Measurements from ENCODE around the gene SMIM35. TPM values are rescaled to one million over a fixed set of nuclear protein-coding genes. Genes with fewer than 3 reads are reported as not detected.

The SMIM35 gene
- total RNA-seq, 1 donor from 2014 or later = not detected

DNA sequence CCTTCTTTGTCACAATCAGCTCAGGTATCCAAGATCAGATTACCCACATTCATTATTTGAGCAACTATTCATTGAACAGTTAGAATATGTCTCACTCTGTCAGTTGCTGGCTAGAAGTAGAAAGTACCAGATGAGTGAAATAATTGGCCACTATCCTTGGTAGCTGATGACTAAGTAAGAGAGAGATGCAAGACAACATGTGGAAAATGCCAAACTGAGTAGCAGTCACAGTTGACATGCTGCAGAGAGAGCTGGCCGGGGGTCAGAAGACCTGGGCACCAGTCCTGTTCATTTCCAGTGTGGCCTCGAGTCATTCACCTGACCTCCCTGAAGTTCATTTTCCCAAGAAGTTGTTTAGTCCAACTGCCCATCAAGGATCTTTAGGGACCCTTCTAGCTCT lies 22.5 kb upstream of the SMIM35 start:
- peak; percentile 72 for DNase-seq (ENCODE audit: low read depth)

DNA sequence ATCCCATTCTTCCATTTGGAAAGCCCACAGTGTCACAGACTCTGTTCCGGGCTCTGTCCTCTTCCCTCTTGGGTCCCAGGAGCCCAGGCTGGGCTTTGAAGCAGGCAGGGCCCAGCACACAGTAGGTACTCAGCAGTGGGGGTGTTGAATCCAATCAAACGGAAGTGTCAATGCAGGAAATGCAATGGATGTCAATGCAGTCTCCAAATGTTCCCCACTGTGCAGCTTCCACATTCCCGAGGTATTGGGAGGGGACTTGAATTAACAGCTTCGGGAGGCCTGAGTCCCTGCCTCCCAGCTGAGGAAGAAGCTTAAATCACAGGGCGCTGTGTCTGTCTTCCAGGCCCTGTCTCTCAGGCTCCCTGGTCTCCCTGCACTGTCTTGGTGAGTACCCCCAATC lies 21.8 kb upstream of the SMIM35 start:
- DNase-seq (ENCODE audit: low read depth) = no peak

DNA sequence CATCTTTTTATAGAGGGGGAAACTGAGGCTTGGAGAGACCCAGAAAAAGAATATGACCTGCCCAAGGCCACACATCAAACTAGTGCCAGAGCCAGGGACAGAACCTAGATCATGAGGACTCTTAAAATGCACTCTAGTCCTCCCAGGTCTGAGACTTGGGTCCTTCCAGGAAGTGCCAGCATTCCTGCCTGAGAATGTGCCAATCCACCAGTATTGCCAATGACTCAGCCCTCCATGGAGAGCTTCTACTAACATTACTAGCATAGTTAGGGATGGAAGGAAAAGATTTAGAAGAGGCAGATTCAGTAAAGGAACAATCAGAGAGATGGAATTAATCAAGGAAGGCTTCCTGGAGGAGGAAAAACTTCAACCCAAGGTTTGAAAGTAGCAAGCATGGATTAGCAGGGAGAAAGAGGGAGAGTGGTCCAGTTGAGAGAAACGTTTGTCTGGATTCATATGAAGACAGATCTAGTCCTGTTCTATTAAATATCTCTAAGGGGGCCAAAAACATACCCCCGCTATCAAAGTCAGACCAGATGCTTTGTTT lies 20.1 kb upstream of the SMIM35 start:
- peak; percentile 85 for DNase-seq (ENCODE audit: low read depth)

DNA sequence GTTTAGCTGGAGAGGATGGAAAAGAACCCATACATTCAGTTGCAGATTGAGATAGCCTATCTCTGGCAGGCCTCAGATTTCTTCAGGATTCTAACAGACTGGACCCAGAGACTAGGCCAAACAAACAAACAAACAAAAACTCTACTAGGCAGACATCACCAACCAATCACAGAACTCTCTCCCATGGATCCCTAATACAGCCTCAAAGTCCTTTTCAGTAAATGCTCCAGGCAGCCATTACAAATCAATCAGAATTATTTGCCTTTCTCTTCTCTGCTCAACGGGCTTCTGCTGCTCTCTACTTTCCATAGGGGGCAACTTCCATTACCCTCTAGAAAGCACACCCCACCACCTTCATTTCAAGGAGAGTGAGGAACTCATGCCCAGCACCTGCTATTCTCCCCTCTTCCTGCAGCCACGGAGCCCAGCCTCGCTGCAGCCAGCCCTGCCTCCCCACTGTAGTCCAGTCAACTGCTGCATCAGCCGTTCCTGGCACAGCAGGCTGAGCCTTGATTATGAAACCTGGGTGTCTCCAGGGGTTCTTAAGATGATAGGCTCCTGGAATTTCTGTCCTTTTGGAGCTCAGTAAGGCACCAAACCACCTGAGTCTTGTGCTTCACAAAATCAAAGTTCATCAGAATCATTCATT lies 19.0 kb upstream of the SMIM35 start:
- no peak for DNase-seq (ENCODE audit: low read depth)

DNA sequence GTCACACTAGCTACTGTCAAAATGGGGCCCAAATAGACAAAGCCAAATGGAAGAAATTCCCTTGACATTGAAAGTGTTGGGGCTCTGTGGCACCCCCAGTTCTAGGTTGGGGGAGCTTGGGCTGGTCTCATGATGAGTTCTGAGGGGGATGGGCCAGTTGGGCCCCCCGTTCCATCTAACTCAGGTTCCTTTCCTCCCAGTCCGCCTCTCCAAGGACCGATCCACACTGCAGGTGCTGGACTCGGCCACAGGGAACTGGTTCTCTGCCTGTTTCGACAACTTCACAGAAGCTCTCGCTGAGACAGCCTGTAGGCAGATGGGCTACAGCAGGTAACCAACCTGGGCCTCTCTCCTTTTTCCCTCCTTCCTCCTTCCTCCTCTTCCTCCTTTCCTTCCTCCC lies 17.7 kb upstream of the SMIM35 start:
- no peak for DNase-seq (ENCODE audit: low read depth)

DNA sequence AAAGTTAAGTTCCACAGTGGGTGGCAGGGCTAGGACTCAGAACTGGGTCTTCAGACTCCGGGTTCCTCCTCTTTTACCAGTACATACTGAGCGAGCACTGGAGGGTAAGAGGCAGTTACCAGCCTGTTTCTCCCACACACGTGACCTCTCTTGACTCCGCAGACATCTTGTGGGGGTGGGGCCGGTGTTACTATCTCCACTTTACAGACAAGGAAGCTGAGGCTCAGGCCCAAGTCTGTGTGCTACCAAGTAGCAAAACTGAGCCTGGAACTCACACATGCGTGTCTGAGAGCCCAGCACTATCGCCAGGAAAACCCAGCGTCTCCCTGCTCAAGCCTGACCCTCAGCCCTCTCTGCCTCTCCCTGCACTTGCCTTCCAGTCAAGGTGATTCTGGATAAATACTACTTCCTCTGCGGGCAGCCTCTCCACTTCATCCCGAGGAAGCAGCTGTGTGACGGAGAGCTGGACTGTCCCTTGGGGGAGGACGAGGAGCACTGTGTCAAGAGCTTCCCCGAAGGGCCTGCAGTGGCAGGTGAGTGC lies 16.0 kb upstream of the SMIM35 start:
- DNase-seq (ENCODE audit: low read depth) = no peak

DNA sequence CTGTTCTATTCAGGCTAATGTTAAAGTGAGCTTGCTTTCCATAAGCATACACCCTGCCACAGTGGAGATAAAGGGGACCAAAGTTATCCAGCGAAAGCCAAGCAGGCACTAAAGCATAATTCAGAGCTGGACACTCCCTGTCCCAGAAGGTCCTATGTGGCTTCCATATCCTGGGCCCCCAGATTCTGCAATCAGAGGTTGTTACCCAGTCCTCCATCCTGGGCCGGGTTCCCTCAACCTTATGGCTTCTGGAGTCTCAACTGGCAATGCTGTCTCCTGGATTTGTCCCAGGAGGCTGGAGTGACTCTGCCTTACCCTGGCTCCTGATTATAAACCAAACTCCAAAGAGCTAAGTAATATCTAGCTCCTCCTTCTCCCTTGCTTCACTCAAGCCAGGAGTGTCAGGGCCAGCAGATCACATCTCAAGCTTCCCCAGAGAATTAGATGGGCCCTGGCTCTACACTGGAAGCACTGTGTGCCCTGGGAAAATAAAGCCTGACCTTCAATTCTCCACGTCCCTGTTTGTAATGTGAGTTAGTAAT lies 14.0 kb upstream of the SMIM35 start:
- DNase-seq (ENCODE audit: low read depth) = no peak

DNA sequence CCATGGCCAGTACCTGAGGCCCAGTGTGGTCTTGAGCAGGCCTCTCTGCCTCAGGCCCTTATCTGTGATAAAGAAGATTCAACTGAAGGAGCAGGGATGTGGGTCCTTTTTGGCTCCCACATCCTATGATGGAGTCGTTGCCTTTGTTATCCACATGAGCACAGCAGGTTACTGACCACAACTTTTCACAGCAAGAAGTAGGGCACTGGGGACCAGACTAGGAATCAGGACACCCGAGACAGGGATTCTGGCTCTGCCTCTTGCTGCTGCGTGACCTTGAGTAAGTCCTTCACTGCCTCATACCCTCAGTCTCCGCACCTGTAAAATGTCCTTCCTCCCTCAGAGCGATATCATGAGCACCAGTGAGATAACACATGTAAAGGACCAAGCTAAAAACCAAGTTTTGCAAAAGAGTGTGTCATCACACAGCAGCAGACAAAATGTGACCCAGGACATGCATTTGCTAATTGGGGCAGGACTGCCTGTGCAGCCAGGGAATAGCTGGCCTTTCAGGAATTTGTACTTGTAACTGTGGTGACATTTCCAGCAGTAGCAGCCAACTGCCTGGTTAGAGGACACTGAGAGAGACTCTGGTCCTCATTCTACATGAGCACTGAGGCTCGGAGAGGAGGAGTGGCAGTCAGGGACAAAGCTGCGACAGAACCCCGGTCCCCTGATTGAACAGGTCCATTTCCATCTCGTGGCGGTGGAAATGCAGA lies 13.2 kb upstream of the SMIM35 start:
- DNase-seq (ENCODE audit: low read depth) = no peak

DNA sequence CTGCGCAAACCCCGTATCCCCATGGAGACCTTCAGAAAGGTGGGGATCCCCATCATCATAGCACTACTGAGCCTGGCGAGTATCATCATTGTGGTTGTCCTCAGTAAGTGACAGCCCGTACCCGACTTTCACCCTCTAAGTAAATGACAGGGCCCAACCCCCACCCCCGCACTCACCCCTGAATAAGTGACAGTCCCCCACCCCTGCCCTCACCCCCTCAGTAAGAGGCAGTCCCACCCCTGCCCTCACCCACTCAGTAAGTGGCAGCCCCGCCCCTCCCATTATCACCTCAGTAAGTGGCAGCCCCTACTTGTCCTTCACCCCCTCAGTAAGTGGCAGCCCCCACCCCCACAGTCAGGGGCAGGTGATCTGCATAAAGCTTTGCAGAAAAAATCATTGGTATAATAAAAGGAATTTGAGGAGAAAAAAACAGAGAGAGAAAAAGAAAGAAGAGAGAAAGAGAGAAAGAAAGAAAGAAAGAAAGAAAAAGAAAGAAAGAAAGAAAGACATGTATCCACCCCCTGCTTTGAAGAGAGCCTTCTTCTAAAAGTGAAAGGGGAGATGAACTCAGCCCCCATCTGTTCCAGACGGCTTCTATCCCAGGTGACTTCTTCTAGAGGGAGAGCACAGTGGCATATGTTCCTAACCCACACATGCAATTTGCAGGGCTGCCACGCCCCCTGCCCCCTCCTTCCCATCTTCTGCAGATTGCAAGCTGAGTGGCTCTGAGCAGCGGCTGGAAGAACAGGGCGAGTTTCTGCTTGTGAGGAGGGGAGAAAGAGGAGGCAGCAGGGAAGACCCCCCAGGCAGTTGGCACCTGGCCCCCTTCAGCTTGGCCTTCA lies 12.5 kb upstream of the SMIM35 start:
- DNase-seq (ENCODE audit: low read depth) = no peak

DNA sequence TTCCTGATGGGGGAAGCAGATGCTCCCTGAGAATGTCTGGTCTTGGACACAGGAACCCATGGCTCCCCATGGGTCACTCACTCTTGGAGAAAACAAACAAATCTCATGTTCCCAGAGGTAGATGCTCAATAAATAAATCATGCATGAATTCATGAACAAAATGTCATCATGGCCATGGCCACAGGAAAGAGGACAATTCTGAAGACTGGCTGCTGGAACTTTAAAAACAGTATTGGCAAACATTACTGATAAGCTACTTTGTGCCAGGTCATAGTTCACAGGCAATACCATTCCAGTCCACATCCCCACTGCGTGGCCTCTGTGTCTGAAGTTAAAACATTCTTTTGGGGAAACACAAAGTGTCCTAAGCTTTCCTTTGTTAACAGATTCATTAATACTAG lies 9.2 kb upstream of the SMIM35 start:
- no peak for DNase-seq (ENCODE audit: low read depth)

DNA sequence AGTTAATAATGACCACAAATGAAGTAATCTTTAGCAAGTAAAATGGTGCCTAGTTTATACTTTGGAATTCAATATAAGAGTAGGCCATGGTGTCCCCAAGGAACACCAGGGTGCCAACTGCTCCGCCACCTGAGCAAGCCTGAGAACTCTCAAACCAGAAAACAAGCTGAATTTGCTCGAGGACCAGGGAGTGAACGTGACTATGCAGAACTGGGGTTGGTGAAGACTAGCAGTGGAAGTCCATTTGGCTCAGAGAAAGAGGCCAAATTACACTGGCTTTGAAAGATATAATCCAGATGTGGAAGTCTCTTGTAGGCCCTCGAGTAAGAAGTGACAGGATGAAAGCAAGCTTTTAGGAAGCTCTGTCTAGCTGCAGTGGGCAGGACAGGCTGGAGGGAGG lies 8.7 kb upstream of the SMIM35 start:
- DNase-seq (ENCODE audit: low read depth) = no peak

DNA sequence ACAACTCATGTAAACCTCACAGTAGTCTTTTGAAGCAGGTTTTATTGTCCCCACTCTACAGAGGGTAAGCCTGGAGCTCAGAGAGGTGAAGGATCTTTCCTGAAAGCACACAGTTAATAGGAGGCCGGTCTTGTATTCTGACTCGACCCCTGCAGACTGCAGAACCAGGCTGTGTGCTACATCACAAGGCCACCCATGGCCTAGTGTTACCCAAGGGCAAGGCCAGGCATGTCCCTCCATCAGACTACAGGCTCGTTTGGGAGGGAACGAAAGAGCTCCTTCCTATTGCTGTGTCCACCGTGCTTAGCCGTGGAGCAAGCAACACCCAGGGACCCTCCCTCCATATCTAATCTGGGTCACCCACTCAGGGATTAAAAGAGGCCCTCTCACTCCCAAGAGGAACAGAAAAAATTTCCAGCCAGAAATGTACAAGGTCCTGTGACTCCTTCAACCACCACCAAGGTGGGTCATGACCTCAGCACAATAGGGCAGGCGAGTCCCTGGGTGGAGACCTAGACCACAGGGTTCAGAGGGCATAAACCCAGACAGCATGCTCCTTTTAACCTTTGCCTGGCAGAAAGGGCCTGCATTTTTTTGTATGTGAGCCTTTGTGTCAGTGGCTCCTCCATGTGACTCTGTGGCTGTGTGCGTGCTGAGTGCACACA lies 6.3 kb upstream of the SMIM35 start:
- no peak for DNase-seq (ENCODE audit: low read depth)

DNA sequence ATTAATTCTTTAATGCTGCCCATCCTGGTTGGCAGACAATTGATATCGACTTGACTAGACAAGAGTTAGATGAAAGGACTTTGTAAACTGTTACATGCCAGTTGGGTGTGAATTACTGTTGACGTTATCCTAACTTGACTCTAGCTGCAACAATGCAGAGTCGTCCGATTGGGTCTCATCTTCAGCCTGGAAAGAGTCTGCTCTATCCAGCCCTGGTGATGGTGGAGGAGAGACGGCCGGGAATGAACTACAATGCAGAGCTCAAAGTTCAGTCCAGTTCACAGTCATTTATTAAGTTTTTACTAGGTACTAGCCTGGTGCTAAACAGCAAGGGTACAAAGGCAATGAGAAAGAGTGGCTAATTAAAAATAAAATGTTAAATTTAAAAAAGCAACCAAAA lies 4.9 kb upstream of the SMIM35 start:
- DNase-seq (ENCODE audit: low read depth) = no peak

DNA sequence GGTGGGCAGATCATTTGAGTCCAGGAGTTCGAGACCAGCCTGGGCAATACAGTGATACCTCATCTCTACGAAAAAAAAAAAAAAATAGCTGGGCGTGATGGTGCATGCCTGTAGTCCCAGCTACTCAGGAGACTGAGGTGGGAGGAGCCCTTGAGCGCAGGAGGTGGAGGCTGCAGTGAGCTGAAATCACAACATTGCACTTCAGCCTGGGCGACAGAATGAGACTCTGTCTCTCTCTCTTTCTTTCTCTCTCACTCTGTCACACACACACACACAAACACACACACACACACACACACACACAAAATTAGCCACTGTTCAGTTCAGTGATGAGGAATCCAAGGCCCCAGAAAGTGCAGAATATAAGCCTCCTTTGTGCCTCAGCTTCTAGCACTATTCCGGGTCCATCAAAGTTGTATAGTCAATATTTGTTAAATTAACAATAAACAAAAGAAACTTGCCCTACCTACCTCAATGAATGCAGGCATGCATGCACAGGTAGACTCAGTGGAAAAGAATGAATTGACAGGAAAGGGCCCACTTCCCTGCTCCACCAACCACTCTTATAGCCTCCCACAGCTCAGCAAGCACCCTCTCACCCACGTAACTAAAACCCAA lies 3.9 kb upstream of the SMIM35 start:
- no peak for DNase-seq (ENCODE audit: low read depth)

DNA sequence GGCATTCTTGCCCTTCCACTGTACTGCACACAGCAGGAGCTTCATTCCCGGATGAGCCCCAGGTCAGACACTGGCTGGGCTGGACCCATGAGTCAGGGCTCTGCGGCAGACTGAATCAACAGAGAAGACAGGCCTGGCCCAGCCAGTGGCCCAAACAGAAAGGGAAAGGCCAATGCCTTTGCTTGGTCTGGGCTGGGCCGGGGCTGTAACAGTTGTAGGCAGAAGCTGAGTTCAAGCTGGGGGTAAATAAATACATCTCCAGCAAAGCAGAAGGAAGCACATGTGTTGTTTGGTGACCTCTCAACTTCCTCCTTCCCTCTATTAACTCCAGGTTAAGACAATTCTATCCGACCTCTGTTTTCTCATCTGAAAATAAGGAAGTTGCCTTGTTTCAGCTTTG lies 1.8 kb upstream of the SMIM35 start:
- DNase-seq (ENCODE audit: low read depth) = peak; percentile 8

DNA sequence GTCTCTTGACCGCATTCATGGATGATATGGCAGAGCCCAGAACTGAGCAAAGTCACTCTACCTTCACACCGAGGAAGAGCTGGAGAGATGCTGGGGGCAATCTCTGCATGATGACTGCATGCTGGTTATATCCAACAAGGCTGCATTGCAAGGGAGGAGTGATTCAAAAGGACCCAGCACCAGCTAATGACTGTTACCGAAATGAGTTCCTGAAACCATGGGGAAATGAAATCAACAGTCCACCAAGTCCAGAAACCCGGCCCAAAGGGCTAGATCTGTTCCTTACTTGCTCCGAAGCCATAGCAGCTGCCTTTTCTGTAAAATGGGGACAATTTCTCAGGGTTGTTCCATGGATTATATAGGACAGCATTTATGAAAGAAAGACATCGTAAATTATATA lies 1.2 kb upstream of the SMIM35 start:
- DNase-seq (ENCODE audit: low read depth) = no peak

DNA sequence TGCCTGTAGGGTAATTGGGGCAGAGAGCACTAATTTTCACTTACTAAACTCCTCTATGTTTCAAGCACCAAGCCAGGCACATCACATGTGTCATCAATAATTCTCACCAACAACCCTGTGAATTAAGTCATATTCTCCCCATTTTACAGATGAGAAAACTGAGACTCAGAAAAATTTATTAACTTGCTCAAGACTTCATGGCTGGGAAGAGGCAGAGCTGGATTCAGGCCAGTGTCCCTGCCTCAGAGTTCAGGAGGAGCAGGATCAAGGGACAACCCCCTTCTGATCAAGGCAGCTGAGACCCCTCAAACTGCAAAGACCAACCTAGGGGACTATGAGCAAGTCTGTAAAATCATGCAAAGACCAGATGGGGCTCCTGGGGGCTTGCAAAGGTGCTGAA lies 2.1 kb downstream of the SMIM35 start:
- no peak for DNase-seq (ENCODE audit: low read depth)

DNA sequence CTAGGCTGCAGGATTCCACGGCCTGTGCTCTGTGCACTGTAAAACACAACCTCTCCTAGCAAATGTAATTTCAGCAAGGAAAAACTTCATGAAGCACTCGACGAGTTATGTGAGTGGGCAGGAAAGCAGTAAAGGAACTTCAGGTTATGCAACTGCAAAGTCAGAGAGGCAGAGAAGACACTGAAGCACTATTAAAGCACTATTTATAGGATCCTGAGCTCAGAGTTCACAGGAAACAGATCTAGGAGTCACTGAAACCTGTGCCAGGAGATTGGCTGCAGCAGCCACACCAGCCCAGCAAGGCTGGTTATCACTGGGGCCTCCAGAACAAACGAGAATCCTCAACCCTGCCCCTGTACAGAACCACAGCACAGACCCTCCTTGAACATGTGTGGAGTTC lies 2.5 kb downstream of the SMIM35 start:
- DNase-seq (ENCODE audit: low read depth) = peak; percentile 72

DNA sequence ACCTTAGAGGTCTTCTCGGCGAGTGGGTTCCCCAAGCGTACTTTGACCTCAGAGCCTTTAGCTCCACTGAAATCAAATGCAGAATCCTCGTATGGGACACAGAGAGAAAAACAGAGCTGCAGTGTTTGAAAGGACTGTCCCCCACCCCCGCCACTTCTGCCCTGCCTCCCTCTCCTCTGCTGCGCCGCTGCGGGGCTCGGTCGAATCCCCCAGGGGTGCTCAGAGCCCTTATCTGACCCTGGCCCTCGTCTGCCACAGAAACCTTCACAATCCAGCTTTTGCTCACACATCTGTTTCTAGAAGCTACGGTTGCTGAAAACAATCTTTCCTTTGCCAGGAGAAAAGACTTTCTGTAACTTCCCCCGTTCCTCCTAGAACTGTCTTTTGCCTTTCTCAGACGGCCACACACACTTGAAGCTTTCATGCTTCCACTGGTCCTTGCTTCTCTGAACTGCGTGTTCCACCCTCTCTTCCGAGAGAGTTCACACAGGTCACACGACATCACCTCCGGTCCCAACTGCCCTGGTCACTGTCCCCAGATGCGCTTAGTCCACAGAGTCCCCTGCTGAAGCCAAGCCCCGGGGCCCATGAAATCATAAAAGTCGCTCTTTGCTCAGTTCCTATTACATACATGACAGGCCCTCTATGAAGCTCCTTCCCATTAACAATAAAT lies 3.7 kb downstream of the SMIM35 start:
- no peak for DNase-seq (ENCODE audit: low read depth)

DNA sequence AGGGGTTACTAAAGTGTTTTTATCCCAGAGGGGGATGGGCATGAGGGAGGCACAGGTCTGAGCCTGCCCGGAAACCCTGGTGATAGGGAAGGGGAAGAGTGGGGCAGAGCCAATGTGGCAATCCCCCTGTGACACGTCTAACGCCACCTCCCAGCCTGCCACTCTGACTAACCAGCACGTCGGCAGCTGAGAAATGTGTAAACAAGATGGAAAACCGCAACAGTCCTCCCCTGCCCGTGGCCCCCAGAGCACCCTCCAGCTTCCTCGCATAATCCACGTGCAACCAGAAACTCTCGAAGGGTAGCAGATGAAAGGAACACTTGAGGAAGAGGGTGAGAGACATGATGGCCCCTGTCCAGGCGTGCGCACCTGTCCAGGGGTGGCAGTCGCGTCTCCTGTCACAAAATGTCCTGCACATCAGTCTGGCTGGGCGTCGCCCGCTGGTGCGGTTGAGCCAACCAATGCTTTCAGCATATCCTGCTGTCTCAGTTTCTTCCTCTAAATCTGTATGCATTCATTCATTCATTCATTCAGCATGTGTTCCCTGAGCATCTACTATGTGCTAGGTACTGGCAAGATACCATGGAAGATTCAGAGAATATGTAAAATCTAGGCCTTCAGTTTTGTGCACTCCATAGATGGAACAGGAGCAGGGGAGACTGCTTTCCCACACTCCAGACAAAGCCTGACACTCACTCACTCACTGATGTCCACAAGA lies 5.4 kb downstream of the SMIM35 start:
- no peak for DNase-seq (ENCODE audit: low read depth)
